GM12878 (cell line): ENCODE measurements around the gene SPIN1. TPM values are rescaled to one million over a fixed set of nuclear protein-coding genes. Genes with fewer than 3 reads are reported as not detected.

Source experiments
- ATAC-seq: fragments of 200-7000 bp; cut with Tn5 transposase; 3 replicates; pipeline ENCODE4 v1.9.1; 2020; ENCODE audit warnings: mild to moderate bottlenecking, moderate library complexity
- Bru-seq: library from RNA; stranded (reverse); fragments of 400-500 nt; gene quantifications from one replicate; lab custom pipeline; 2021; lab: Mats Ljungman, UMichigan
- BruChase-seq, 2 experiments: library from RNA; stranded (reverse); fragments of 400-500 nt; gene quantifications; one replicate each; lab custom pipeline; 2021; lab: Mats Ljungman, UMichigan
- BruUV-seq: library from RNA; stranded (reverse); fragments of 400-500 nt; replicated peaks from 2 replicates; lab custom pipeline; 2021; lab: Mats Ljungman, UMichigan
- CTCF ChIA-PET: fragments of 300-600 bp; sonication (Branson Sonifier 250); formaldehyde crosslinking; extraction: SDS; loops from one replicate; lab custom pipeline; 2021; ENCODE audit warnings: inconsistent platforms; lab: Yijun Ruan, JAX
- POLR2A ChIA-PET: fragments of 350-600 bp; formaldehyde crosslinking; extraction: SDS; loops from one replicate; lab custom pipeline; 2021; ENCODE audit warnings: inconsistent platforms; lab: Charles Lee
- RAD21 ChIA-PET: fragments of 300-600 bp; sonication (Branson Sonifier 250); formaldehyde crosslinking; loops from one replicate; lab custom pipeline; 2023; ENCODE audit warnings: antibody characterized with exemption; ENCODE audit not compliant: unreplicated experiment; lab: Charles Lee
- SMC1A ChIA-PET: fragments of 300-600 bp; sonication (Branson Sonifier 250); formaldehyde crosslinking; loops from one replicate; lab custom pipeline; 2023; ENCODE audit not compliant: unreplicated experiment, uncharacterized antibody; lab: Charles Lee
- DNase-seq: peaks from one replicate; pipeline ENCODE4 v3.0.0-alpha.2; 2011; ENCODE audit warnings: low read depth, low spot score
- FAIRE-seq: peaks from 3 replicates; lab custom pipeline; 2011; peaks lifted over from hg19 to GRCh38; lab: Jason Lieb, UNC
- H2AFZ ChIP-seq: 2 replicates; pipeline ENCODE4 v1.6.0; 2011; ENCODE audit warnings: low read depth, low read length, control low read depth; ENCODE audit not compliant: control insufficient read depth
- H3K27ac ChIP-seq: 2 replicates; pipeline ENCODE4 v1.5.1; 2011; ENCODE audit warnings: control low read depth; ENCODE audit not compliant: control insufficient read depth, insufficient read depth
- H3K27me3 ChIP-seq, 2 experiments: replicated peaks in 1 of 2; 2 replicates each; pipeline versions ENCODE4 v1.6.0 to v1.6.1; 2011; ENCODE audit warnings: low read length in 1 of 2; ENCODE audit not compliant: control insufficient read depth in 2 of 2, insufficient read depth in 2 of 2
- H3K36me3 ChIP-seq, 2 experiments: 2 replicates each; pipeline ENCODE4 v1.5.1; 2011; ENCODE audit warnings: low read length in 1 of 2; ENCODE audit not compliant: control insufficient read depth in 2 of 2, insufficient read depth in 2 of 2
- H3K4me1 ChIP-seq: 2 replicates; pipeline ENCODE4 v1.6.1; 2011; ENCODE audit warnings: mild to moderate bottlenecking, low read length, moderate library complexity, mixed read lengths; ENCODE audit not compliant: control insufficient read depth, insufficient read depth
- H3K4me2 ChIP-seq: 2 replicates; pipeline ENCODE4 v1.6.0; 2011; ENCODE audit warnings: control low read depth; ENCODE audit not compliant: control insufficient read depth, insufficient read depth
- H3K4me3 ChIP-seq: fragments of 200-600 bp; sonication (generic); 2 replicates; pipeline ENCODE4 v1.5.1; 2016
- H3K79me2 ChIP-seq: 2 replicates; pipeline ENCODE4 v1.6.0; 2011; ENCODE audit warnings: low read length; ENCODE audit not compliant: control insufficient read depth, insufficient read depth
- H3K9ac ChIP-seq: 2 replicates; pipeline ENCODE4 v1.8.0; 2011; ENCODE audit warnings: low read length, control low read depth, mixed read lengths; ENCODE audit not compliant: control insufficient read depth, insufficient read depth
- H3K9me3 ChIP-seq: replicated peaks from 3 replicates; pipeline ENCODE4 v1.5.1; 2011; ENCODE audit warnings: mild to moderate bottlenecking, low read length; ENCODE audit not compliant: control insufficient read depth, insufficient read depth
- H4K20me1 ChIP-seq: 2 replicates; pipeline ENCODE4 v1.6.0; 2011; ENCODE audit not compliant: control insufficient read depth, insufficient read depth
- DPF2 ChIP-seq: fragments of 450-650 bp; IDR thresholded peaks from 2 replicates; pipeline ENCODE4 v1.6.1; 2017; ENCODE audit warnings: mild to moderate bottlenecking
- GATAD2B ChIP-seq: fragments of 450-650 bp; conservative IDR thresholded peaks from 2 replicates; pipeline ENCODE4 v1.6.1; 2017; ENCODE audit warnings: low read depth, mild to moderate bottlenecking, moderate library complexity
- HDAC2 ChIP-seq: fragments of 200-600 bp; sonication (generic); IDR thresholded peaks from 2 replicates; pipeline ENCODE4 v1.6.1; 2017
- MYC ChIP-seq: IDR thresholded peaks from 2 replicates; pipeline ENCODE4 v1.6.1; 2011; ENCODE audit warnings: mild to moderate bottlenecking, low read length, moderate library complexity, inconsistent platforms; ENCODE audit not compliant: insufficient read depth, insufficient replicate concordance, insufficient read length, severe bottlenecking
- NR2F1 ChIP-seq: fragments of 450-650 bp; conservative IDR thresholded peaks from 2 replicates; pipeline ENCODE4 v1.6.1; 2017; ENCODE audit warnings: mild to moderate bottlenecking
- SMARCA5 ChIP-seq: fragments of 450-650 bp; IDR thresholded peaks from 2 replicates; pipeline ENCODE4 v1.6.1; 2017; ENCODE audit warnings: mild to moderate bottlenecking
- TCF12 ChIP-seq: IDR thresholded peaks from 2 replicates; pipeline ENCODE4 v1.6.1; 2011; ENCODE audit warnings: low read depth, mild to moderate bottlenecking, low read length
- WGBS: methylation state at CpG from one replicate; pipeline ENCODE4 v1.1.6; 2016; ENCODE audit warnings: low lambda C conversion rate; ENCODE audit not compliant: insufficient replicate concordance, insufficient coverage; ENCODE audit errors: missing lambda C conversion rate; 5-methylcytosine and 5-hydroxymethylcytosine counted together
- in situ Hi-C: fragments of 300-500 bp; cut with MboI; formaldehyde crosslinking; loops from 9 replicates; pipeline ENCODE4 v1.14.3; 2018; ENCODE audit warnings: mixed read lengths
- intact Hi-C: fragments of 100-400 bp; cut with micrococcal nuclease; formaldehyde crosslinking; loops from one replicate; pipeline ENCODE4 v1.14.2; 2022; ENCODE audit not compliant: unreplicated experiment
- long read RNA-seq, 2 experiments: library from polyadenylated mRNA; unstranded; transcript quantifications; one replicate each; pipeline ENCODE4 v2.0.0, GENCODE V29; 2019 to 2020
- polyA minus RNA-seq, 3 experiments: library from RNA; depleted of rRNA, polyadenylated mRNA; stranded (reverse); fragments of >200 nt; gene quantifications; 2 replicates each; pipeline ENCODE4 v1.2.3, GENCODE V29; 2011
- polyA plus RNA-seq, 11 experiments: library from polyadenylated mRNA; depleted of rRNA in 4 of 11; unstranded in 6 of 11; stranded (reverse) in 5 of 11; fragments of >200 nt; fragmentation: Nextera tagmentation in 4 of 11; fragmentation: Illumina TruSeq in 1 of 11; extraction: Ambion mirVana in 4 of 11; extraction: Trizol in 1 of 11; gene quantifications; 1 replicate in 1 of 11; 2 replicates in 10 of 11; pipeline versions ENCODE4 v1.2.1 to v1.2.3, GENCODE V29; 2011 to 2016; ENCODE audit warnings: inconsistent platforms in 2 of 11, missing spikeins in 2 of 11, low read depth in 1 of 11
- total RNA-seq, 4 experiments: library from RNA; depleted of rRNA in 3 of 4; stranded (reverse); fragments of >200 nt in 3 of 4; fragmentation: Illumina TruSeq in 1 of 4; extraction: Trizol in 1 of 4; gene quantifications; 2 replicates each; pipeline versions ENCODE4 v1.2.1 to v1.2.3, GENCODE V29; 2013 to 2021
- TF ChIP-seq, protein P1 (sequence below): fragments of 450-650 bp; conservative IDR thresholded peaks from 2 replicates; pipeline ENCODE4 v1.6.1; 2017; ENCODE audit warnings: mild to moderate bottlenecking, moderate library complexity
- TF ChIP-seq, protein P2 (sequence below): IDR thresholded peaks from 2 replicates; pipeline ENCODE4 v1.6.1; 2011; ENCODE audit warnings: mild to moderate bottlenecking, low read depth, low read length, moderate library complexity; ENCODE audit not compliant: insufficient replicate concordance
- TF ChIP-seq, protein P3 (sequence below): fragments of 450-650 bp; IDR thresholded peaks from 2 replicates; pipeline ENCODE4 v1.6.1; 2018; ENCODE audit warnings: mild to moderate bottlenecking, low read depth, moderate library complexity; ENCODE audit not compliant: partially characterized antibody

The SPIN1 gene
- total RNA-seq (2013; cell fraction: nucleolus; rRNA removed), result 23.5 and 24.9 TPM in 2 replicates
- total RNA-seq (2014; rRNA removed), result 16.0 and 19.1 TPM in 2 replicates
- total RNA-seq (2014; rRNA removed; fragmentation: Illumina TruSeq; extraction: Trizol), result 17.0 TPM in 2 replicates
- 20.8 and 22.7 TPM in 2 replicates for total RNA-seq (2021)
- polyA plus RNA-seq (2011; ENCODE audit: low read depth), result 8.3 TPM
- 30.3 and 35.1 TPM in 2 replicates for polyA plus RNA-seq (2011; rRNA removed)
- polyA plus RNA-seq (2011; cell fraction: cytosol; rRNA removed), result 15.0 and 16.4 TPM in 2 replicates
- 17.2 and 22.3 TPM in 2 replicates for polyA plus RNA-seq (2011; cell fraction: nucleus; rRNA removed)
- 9.8 and 9.9 TPM in 2 replicates for polyA plus RNA-seq (2012)
- polyA plus RNA-seq (2014; fragmentation: Illumina TruSeq; extraction: Trizol), result 24.7 and 25.2 TPM in 2 replicates
- polyA plus RNA-seq (2014; fragmentation: Nextera tagmentation; extraction: Ambion mirVana), result 1 to 10 TPM; 6.6 to 8.1 TPM
- polyA plus RNA-seq (2014; rRNA removed), result 15.1 and 17.1 TPM in 2 replicates
- polyA plus RNA-seq (2016; fragmentation: Nextera tagmentation; extraction: Ambion mirVana), result 10 to 100 TPM; 16.3 to 18.2 TPM
- 24.3 and 50.2 TPM in 2 replicates for polyA minus RNA-seq (2011; rRNA and poly(A)+ RNA removed)
- 8.1 and 9.6 TPM in 2 replicates for polyA minus RNA-seq (2011; cell fraction: cytosol; rRNA and poly(A)+ RNA removed)
- polyA minus RNA-seq (2011; cell fraction: nucleus; rRNA and poly(A)+ RNA removed), result 6.8 and 8.0 TPM in 2 replicates
- percentile 71 among the genes with signal in this experiment for Bru-seq, nascent RNA
- percentile 78 among the genes with signal in this experiment for BruChase-seq, experiment 1, labeled RNA remaining after a 6-hour chase
- BruChase-seq, experiment 2, labeled RNA remaining after a 2-hour chase, result percentile 78 among the genes with signal in this experiment
- long read RNA-seq, experiment 1, full-length matches to known transcripts, result 3 of 10 reads
- long read RNA-seq, experiment 1, partial matches to known transcripts, result 1 of 10 reads
- long read RNA-seq, experiment 1, other reads (novel, unspliced or antisense), result 6 of 10 reads
- long read RNA-seq, experiment 2, full-length matches to known transcripts, result 6 of 46 reads
- long read RNA-seq, experiment 2, partial matches to known transcripts, result 0 of 46 reads
- long read RNA-seq, experiment 2, other reads (novel, unspliced or antisense), result 40 of 46 reads

DNA sequence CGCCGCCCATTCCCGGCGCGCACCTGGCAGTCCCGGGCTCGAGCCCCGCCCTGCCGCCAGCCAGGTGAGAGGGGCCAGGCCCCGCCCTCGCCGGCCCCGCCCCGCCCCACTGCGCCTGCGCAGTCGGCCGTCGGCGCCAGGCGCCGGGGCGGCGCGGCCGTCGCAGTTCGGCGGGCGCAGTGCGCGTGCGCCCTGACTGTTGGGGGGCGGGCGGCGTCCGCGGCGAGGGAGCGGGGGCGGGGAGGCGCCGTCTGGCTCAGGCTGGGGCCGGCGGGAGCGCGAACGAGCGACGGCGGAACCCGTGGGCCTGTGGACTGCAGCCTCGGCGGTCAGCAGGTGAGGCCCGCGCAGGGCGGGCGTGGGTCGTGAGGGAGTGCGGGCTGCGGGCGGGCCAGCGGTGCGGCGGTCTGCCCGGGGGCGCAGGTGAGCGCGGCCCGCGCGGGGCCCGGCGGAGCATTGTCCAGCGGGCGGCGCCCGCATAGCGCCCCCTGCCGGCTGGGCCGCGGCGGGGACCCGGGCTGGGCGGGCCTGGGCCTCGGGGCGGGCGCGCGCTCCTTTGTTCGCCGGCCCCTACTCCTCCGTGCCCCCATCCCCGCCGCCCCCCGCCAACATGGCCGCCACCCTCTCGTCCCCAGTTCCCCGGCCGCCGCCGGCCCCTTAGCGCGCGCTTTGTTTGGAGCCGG, at the start of gene SPIN1:
Gene SPIN1, plus strand, starts transcription at position 242 of the 683 bp plus-strand sequence. CDS start 38,096 bp downstream, outside the sequence.
- H3K9me3 ChIP-seq, result no peaks in the 10 kb centered on the region
- ChIA-PET SMC1A (no interaction called here), CTCF (no interaction called here), RAD21 (no interaction called here), POLR2A (interaction anchor here (0.6 kb wide), 1 partner anchor 35 kb away, joined by 3 read pairs; no protein-coding TSS in a partner anchor)
- H3K4me1 ChIP-seq, result peaks cover 25% of the 10 kb centered on the region
- in situ Hi-C loops, result no loop called here
- peak; percentile 92 for ATAC-seq
- BruUV-seq, result no TSS peak
- peak within 1 kb of the TSS; percentile 100 for H3K4me2 ChIP-seq
- H3K36me3 ChIP-seq, result no peaks in the 10 kb centered on the region; a peak in 1 of 4 replicates
- FAIRE-seq, result no peak
- peak within 1 kb of the TSS; percentile 56; the same call in 1 of the 2 replicates for H3K27ac ChIP-seq
- no peaks in the 10 kb centered on the region for H4K20me1 ChIP-seq
- H2AFZ ChIP-seq, result peak within 1 kb of the TSS; percentile 98
- intact Hi-C loops, result loop anchor here (5.0 to 10.0 kb wide), 2 partner anchors 186 to 436 kb away; no protein-coding TSS in a partner anchor
- peak within 1 kb of the TSS; percentile 65 for H3K9ac ChIP-seq
- WGBS, result 0% methylated on average over 3 of the region's 106 CpGs
- H3K27me3 ChIP-seq, result no peaks in the 10 kb centered on the region
- DNase-seq, result no peak
- H3K79me2 ChIP-seq, result peaks cover 9% of the 10 kb centered on the region
- H3K4me3 ChIP-seq, result peak within 1 kb of the TSS; percentile 98
- TF ChIP-seq SMARCA5 (peak; percentile 96), NR2F1 (peak; percentile 45), DPF2 (peak; percentile 29; the same call in 1 of the 2 replicates), GATAD2B (peak; percentile 50), TCF12 (peak; percentile 19; the same call in 1 of the 2 replicates), MYC (no peak), HDAC2 (no peak)
- TF ChIP-seq, protein P1, sequence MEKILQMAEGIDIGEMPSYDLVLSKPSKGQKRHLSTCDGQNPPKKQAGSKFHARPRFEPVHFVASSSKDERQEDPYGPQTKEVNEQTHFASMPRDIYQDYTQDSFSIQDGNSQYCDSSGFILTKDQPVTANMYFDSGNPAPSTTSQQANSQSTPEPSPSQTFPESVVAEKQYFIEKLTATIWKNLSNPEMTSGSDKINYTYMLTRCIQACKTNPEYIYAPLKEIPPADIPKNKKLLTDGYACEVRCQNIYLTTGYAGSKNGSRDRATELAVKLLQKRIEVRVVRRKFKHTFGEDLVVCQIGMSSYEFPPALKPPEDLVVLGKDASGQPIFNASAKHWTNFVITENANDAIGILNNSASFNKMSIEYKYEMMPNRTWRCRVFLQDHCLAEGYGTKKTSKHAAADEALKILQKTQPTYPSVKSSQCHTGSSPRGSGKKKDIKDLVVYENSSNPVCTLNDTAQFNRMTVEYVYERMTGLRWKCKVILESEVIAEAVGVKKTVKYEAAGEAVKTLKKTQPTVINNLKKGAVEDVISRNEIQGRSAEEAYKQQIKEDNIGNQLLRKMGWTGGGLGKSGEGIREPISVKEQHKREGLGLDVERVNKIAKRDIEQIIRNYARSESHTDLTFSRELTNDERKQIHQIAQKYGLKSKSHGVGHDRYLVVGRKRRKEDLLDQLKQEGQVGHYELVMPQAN, result peak; percentile 73
- TF ChIP-seq, protein P2, sequence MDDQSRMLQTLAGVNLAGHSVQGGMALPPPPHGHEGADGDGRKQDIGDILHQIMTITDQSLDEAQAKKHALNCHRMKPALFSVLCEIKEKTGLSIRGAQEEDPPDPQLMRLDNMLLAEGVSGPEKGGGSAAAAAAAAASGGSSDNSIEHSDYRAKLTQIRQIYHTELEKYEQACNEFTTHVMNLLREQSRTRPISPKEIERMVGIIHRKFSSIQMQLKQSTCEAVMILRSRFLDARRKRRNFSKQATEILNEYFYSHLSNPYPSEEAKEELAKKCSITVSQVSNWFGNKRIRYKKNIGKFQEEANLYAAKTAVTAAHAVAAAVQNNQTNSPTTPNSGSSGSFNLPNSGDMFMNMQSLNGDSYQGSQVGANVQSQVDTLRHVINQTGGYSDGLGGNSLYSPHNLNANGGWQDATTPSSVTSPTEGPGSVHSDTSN, result no peak
- TF ChIP-seq, protein P3, sequence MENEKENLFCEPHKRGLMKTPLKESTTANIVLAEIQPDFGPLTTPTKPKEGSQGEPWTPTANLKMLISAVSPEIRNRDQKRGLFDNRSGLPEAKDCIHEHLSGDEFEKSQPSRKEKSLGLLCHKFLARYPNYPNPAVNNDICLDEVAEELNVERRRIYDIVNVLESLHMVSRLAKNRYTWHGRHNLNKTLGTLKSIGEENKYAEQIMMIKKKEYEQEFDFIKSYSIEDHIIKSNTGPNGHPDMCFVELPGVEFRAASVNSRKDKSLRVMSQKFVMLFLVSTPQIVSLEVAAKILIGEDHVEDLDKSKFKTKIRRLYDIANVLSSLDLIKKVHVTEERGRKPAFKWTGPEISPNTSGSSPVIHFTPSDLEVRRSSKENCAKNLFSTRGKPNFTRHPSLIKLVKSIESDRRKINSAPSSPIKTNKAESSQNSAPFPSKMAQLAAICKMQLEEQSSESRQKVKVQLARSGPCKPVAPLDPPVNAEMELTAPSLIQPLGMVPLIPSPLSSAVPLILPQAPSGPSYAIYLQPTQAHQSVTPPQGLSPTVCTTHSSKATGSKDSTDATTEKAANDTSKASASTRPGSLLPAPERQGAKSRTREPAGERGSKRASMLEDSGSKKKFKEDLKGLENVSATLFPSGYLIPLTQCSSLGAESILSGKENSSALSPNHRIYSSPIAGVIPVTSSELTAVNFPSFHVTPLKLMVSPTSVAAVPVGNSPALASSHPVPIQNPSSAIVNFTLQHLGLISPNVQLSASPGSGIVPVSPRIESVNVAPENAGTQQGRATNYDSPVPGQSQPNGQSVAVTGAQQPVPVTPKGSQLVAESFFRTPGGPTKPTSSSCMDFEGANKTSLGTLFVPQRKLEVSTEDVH, result no peak
